Mucosa of rectum (tissue), 2 donors: ENCODE results near the gene NSD1.
A peak's percentile ranks its signal among the peaks of the same experiment; 100 is the strongest.

Experiments used
- H3K27ac ChIP-seq, 2 donors: one replicate each; pipeline ENCODE4 v1.7.0; 2013; ENCODE audit warnings: inconsistent platforms in 2 of 2, low read depth in 2 of 2, low read length in 2 of 2
- H3K27me3 ChIP-seq, 2 donors: one replicate each; pipeline ENCODE4 v1.7.0; 2013; ENCODE audit warnings: low read length in 2 of 2; ENCODE audit not compliant: control insufficient read depth in 2 of 2, insufficient read depth in 2 of 2
- H3K36me3 ChIP-seq, 2 donors: one replicate each; pipeline ENCODE4 v1.7.0; 2013; ENCODE audit warnings: low read length in 2 of 2; ENCODE audit not compliant: control insufficient read depth in 2 of 2, insufficient read depth in 2 of 2
- H3K4me1 ChIP-seq, 2 donors: one replicate each; pipeline ENCODE4 v1.7.0; 2013; ENCODE audit warnings: low read length in 2 of 2, mild to moderate bottlenecking in 1 of 2; ENCODE audit not compliant: control insufficient read depth in 2 of 2, insufficient read depth in 2 of 2
- H3K4me3 ChIP-seq, 2 donors: one replicate each; pipeline ENCODE4 v1.7.0; 2013; ENCODE audit warnings: low read length in 2 of 2
- H3K9ac ChIP-seq, 2 donors: one replicate each; pipeline ENCODE4 v1.7.0; 2013; ENCODE audit warnings: low read length in 2 of 2, low read depth in 1 of 2, mild to moderate bottlenecking in 1 of 2
- H3K9me3 ChIP-seq, 2 donors: one replicate each; pipeline ENCODE4 v1.7.0; 2013; ENCODE audit warnings: low read length in 2 of 2; ENCODE audit not compliant: control insufficient read depth in 2 of 2
- donor health status: healthy.
- donor health status: Normal muscosa, but diverticular disease.

The NSD1 gene, protein sequence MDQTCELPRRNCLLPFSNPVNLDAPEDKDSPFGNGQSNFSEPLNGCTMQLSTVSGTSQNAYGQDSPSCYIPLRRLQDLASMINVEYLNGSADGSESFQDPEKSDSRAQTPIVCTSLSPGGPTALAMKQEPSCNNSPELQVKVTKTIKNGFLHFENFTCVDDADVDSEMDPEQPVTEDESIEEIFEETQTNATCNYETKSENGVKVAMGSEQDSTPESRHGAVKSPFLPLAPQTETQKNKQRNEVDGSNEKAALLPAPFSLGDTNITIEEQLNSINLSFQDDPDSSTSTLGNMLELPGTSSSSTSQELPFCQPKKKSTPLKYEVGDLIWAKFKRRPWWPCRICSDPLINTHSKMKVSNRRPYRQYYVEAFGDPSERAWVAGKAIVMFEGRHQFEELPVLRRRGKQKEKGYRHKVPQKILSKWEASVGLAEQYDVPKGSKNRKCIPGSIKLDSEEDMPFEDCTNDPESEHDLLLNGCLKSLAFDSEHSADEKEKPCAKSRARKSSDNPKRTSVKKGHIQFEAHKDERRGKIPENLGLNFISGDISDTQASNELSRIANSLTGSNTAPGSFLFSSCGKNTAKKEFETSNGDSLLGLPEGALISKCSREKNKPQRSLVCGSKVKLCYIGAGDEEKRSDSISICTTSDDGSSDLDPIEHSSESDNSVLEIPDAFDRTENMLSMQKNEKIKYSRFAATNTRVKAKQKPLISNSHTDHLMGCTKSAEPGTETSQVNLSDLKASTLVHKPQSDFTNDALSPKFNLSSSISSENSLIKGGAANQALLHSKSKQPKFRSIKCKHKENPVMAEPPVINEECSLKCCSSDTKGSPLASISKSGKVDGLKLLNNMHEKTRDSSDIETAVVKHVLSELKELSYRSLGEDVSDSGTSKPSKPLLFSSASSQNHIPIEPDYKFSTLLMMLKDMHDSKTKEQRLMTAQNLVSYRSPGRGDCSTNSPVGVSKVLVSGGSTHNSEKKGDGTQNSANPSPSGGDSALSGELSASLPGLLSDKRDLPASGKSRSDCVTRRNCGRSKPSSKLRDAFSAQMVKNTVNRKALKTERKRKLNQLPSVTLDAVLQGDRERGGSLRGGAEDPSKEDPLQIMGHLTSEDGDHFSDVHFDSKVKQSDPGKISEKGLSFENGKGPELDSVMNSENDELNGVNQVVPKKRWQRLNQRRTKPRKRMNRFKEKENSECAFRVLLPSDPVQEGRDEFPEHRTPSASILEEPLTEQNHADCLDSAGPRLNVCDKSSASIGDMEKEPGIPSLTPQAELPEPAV (N-terminal part only)

DNA sequence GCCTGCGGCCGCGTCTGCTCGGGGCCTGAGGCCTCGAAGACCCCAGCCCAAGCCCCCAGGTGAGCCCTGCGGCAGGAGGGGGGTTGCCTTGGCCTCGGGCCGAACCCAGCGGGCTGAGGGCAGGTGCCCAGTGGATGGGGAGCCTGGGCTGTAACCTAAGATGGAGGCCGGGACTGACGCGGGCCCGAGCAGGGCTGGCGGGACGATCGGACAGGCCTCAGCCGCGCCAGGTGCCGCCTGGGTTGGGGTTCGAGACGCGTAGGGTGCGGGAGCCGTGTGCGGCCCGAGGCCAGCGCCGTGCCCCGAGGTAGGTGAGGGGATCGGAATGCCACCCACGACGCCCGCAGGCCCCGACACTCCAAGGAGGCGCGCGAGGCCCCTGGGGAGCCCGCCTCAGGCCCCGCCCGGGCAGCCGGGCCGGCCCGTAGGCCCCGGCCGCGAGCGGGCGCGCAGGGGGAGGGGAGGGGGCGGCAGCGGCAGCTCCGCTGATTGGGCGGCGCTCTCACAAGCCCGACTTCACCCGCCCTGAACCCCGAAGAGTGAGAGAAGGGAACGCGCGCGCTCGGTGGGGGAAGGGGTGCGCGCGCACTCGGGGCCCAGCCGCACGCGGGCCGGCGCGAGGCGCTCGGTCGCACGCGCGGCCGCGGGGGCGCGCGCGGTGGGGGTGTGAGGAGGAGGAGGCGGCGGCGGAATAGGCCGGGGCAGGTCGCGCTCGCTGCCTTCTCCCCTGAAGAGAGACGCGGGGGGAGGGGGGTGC is at the start of gene NSD1:
Gene NSD1 (plus strand): TSS at position 678 of the 757 bp plus-strand sequence. CDS start 1,331 bp downstream, outside the sequence.
- Histone ChIP-seq H3K9me3 (no peaks in the 10 kb centered on the region), H3K36me3 (peaks cover 2 to 3% of the 10 kb centered on the region in 2 donors), H3K9ac (peak within 1 kb of the TSS; percentile 80 to 89), H3K4me1 (peaks cover 15 to 25% of the 10 kb centered on the region in 2 donors), H3K27me3 (no peaks in the 10 kb centered on the region), H3K27ac (peak within 1 kb of the TSS; percentile 80 to 85), H3K4me3 (peak within 1 kb of the TSS; percentile 73 to 76)

DNA sequence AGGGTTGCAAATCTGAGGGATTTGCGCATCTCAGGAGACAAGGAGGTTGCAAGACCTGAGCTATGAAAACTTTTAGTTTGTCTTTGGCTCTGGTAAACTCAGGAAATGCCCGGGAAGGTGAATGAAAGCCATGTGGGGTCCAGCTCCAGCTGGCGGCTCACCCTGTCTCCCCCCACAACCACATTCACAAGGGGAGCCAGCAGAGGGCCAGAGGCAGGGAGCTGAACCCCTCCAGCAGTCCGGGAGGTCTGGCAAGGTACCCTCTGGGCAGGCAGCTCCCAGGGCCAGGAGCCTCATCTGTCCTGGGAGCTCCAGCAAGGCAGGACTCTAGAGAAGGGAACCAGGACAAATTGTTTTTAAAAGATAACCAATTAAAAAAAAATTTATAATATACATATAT is 49.4 kb upstream of the NSD1 start:
- Histone ChIP-seq H3K4me1 (peaks cover 20 to 21% of the 10 kb centered on the region in 2 donors), H3K9me3 (no peaks in the 10 kb centered on the region), H3K27me3 (peaks cover 0 to 3% of the 10 kb centered on the region in 2 donors), H3K9ac (no peak overlapping the region), H3K27ac (no peak overlapping the region), H3K4me3 (no peak overlapping the region), H3K36me3 (no peaks in the 10 kb centered on the region)

DNA sequence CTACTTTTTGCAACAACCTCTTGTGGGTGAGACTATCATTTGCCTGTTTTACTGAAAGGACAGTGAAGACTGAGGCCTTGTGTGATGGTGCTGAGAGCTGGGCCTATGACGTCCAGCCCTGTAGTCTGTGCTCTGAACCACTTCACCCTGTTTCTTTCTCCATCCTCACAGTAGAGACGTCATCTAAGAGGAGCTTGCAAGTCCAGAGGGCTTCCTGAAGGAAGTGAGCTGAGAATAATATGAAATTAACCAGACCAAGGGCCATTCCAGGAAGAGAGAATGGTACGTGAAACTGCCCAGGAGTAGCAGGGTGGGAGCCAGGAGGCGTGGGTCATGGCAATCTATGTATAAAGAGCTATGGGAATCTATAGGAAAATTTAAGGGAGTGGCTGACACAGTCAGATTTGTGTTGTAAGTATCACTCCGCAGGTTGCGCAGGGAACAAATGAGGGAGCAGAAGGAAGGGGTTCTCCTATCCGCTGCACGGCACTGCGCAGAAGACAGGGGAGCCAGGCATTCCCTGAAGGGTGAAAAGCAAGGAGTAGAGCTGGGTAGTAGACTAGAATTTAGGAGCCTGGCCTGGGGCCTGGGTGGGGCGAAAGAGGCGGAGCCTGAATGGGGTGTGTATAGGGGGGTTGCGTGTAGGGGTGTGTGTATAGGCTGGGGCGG is 47.5 kb upstream of the NSD1 start:
- Histone ChIP-seq H3K27me3 (peaks cover 0 to 3% of the 10 kb centered on the region in 2 donors), H3K27ac (peak overlapping the region; percentile 81 to 89), H3K9ac (peak overlapping the region; percentile 14 to 44), H3K4me3 (peak overlapping the region in 1 of 2 donors; percentile 20), H3K4me1 (peaks cover 29 to 31% of the 10 kb centered on the region in 2 donors), H3K36me3 (peaks cover 0 to 5% of the 10 kb centered on the region in 2 donors), H3K9me3 (no peaks in the 10 kb centered on the region)

DNA sequence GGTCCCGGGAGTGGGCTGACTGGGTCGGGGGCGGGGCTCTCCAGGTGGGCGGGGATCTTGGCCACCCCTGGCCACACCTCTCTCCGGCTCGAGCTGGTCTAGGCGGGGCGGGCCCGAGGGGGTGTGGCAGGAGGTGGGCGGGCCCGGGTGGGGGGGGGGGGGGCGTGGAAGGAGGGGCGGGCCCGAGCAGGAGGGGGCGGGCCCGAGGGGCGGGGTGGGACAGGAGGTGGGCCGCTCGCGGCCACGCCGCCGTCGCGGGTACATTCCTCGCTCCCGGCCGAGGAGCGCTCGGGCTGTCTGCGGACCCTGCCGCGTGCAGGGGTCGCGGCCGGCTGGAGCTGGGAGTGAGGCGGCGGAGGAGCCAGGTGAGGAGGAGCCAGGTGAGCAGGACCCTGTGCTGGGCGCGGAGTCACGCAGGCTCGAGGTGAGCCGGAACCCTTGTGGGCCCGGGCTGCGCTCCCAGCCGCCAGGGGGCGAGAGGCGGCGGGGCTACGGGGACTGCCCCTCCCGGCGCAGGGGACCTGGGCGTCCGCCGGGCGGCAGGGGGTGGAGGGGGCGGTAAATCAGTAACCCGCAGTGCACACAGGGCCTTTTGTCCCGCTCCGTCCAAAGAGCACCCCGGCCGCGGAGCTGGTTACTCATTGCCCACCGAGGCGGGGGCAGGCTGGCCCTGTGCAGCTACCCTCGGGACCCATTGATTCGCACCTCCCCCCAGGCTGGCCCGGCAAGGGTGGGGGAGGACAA is 46.7 kb upstream of the NSD1 start, which contains the start of gene FGFR4:
Gene FGFR4 (plus strand): TSS at position 262 of the 744 bp plus-strand sequence. CDS start 2,688 bp downstream, outside the sequence.
- Histone ChIP-seq H3K27ac (peak within 1 kb of the TSS; percentile 89 to 90), H3K27me3 (peaks cover 0 to 3% of the 10 kb centered on the region in 2 donors), H3K4me1 (peaks cover 29 to 31% of the 10 kb centered on the region in 2 donors), H3K4me3 (peak within 1 kb of the TSS; percentile 70 to 74), H3K9me3 (no peaks in the 10 kb centered on the region), H3K9ac (peak within 1 kb of the TSS; percentile 68 to 79), H3K36me3 (peaks cover 0 to 7% of the 10 kb centered on the region in 2 donors)

DNA sequence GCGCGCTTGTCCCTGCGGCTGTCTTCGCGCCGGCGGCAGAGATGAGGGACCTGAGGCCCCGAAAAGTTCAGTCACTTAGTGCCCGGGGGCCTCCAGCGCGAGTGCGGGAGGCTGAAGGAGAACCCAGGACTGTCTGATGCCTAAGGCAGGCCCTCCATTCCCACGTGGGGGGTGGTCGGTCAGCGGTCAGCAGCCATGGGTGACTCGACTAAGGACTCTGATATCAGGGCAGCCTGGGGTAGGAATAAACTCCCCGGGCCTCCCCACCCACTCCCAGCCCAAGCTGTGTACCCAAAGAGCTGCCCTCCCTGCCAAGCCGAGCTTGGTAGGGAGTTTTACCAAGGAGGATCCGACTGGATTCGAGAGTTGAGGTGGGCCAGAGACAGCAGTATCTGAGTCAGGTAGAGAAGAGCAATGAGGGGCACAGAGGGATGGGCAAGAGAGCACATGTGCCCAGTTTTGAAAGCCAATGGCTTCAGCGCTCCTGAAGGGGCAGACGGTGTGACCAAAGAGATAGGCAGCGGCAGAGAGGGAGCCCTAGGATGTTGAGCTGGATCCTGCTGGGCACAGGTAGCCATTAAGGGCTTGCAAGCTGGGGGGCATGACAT is 46.1 kb upstream of the NSD1 start:
- no peaks in the 10 kb centered on the region for H3K9me3 ChIP-seq
- H3K27me3 ChIP-seq = peaks cover 0 to 3% of the 10 kb centered on the region in 2 donors
- peak overlapping the region; percentile 70 to 74 for H3K4me3 ChIP-seq
- peak overlapping the region; percentile 68 to 79 for H3K9ac ChIP-seq
- H3K27ac ChIP-seq = peak overlapping the region; percentile 84 to 90
- peaks cover under 1 to 10% of the 10 kb centered on the region in 2 donors for H3K36me3 ChIP-seq
- H3K4me1 ChIP-seq = peaks cover 29 to 33% of the 10 kb centered on the region in 2 donors

DNA sequence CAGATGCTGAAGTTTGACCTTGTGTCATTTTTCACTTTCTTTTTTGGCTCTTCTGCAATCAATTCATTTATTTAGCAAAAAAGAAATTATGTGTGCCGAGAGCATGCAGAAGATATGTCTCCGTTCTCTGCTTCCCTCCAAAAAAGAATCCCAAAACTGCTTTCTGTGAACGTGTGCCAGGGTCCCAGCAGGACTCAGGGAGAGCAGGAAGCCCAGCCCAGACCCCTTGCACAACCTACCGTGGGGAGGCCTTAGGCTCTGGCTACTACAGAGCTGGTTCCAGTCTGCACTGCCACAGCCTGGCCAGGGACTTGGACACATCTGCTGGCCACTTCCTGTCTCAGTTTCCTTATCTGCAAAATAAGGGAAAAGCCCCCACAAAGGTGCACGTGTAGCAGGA is 44.4 kb upstream of the NSD1 start:
- peak overlapping the region; percentile 3 to 52 for H3K27ac ChIP-seq

DNA sequence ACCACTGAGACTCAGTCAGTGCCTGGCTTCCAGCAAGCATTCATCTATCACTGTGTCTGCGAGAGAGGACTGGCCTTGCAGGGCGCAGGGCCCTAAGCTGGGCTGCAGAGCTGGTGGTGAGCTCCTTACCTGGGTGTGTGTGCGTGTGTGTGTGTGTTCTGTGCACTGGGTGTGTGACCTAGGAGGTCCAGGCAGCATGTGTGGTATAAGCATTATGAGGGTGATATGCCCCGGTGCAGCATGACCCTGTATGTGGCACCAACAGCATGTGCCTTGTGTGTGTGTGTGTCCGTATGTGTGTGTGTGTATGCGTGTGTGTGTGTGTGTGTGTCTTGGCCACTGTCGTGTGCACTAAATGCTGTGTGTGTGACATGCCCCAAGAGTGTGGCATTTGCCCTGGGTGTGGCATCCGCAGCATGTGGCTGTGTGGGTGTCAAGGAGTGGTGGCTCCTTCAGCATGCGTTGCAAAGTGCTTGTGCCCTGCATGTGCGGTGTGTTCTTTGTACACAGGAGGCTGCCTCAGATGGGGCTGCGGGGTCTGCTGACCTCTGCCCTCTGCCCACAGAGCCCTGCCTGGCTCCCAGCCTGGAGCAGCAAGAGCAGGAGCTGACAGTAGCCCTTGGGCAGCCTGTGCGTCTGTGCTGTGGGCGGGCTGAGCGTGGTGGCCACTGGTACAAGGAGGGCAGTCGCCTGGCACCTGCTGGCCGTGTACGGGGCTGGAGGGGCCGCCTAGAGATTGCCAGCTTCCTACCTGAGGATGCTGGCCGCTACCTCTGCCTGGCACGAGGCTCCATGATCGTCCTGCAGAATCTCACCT is 43.5 kb upstream of the NSD1 start:
- no peak overlapping the region for H3K9ac ChIP-seq
- H3K27ac ChIP-seq = peak overlapping the region in 1 of 2 donors; percentile 52
- peaks cover 31 to 33% of the 10 kb centered on the region in 2 donors for H3K4me1 ChIP-seq
- H3K4me3 ChIP-seq = peak overlapping the region in 1 of 2 donors; percentile 56
- no peaks in the 10 kb centered on the region for H3K27me3 ChIP-seq
- H3K36me3 ChIP-seq = peaks cover 6 to 19% of the 10 kb centered on the region in 2 donors
- no peaks in the 10 kb centered on the region for H3K9me3 ChIP-seq

More for the DNA sequence above, 44.4 kb upstream of the NSD1 start:
- Histone ChIP-seq H3K36me3 (peaks cover 6 to 19% of the 10 kb centered on the region in 2 donors), H3K27me3 (no peaks in the 10 kb centered on the region), H3K4me1 (peaks cover 29 to 33% of the 10 kb centered on the region in 2 donors), H3K9ac (peak overlapping the region in 1 of 2 donors; percentile 17), H3K9me3 (no peaks in the 10 kb centered on the region), H3K4me3 (peak overlapping the region in 1 of 2 donors; percentile 56)
